HG02678 (cell line): ENCODE data around the gene PHLDA1.
"Not testable (repeated sequence)": the region's sequence is repeated elsewhere in the genome, so short reads cannot be mapped to it uniquely, and the experiment has no call there.

Source experiments
- ATAC-seq: cut with Tn5 transposase; IDR thresholded peaks from one replicate; pipeline ENCODE4 v1.9.1; 2021; ENCODE audit warnings: mild to moderate bottlenecking, moderate library complexity; ENCODE audit not compliant: unreplicated experiment

PHLDA1 gene

GRCh38 chr12:75990189-75990912 is 41.2 kb downstream of the PHLDA1 start:
- ATAC-seq: no peak

GRCh38 chr12:75987709-75988108 is 43.9 kb downstream of the PHLDA1 start:
- not testable (repeated sequence) for ATAC-seq

- no peak for ATAC-seq
Observed at GRCh38 chr12:75986001-75986746, 45.4 kb downstream of the PHLDA1 start.

GRCh38 chr12:75985566-75985965 is 46.0 kb downstream of the PHLDA1 start:
- ATAC-seq: no peak

GRCh38 chr12:75984577-75985182 is 46.9 kb downstream of the PHLDA1 start:
- ATAC-seq: no peak

GRCh38 chr12:75983851-75984250 is 47.7 kb downstream of the PHLDA1 start:
- not testable (repeated sequence) for ATAC-seq

- ATAC-seq: no peak
Observed at GRCh38 chr12:75982979-75983660, 48.5 kb downstream of the PHLDA1 start.

GRCh38 chr12:75982169-75982564 is 49.4 kb downstream of the PHLDA1 start:
- ATAC-seq: no peak

- ATAC-seq: peak; percentile 40
Observed at GRCh38 chr12:75981247-75982168, 50.1 kb downstream of the PHLDA1 start.

- ATAC-seq: peak; percentile 30
Observed at GRCh38 chr12:75979181-75979580, 52.4 kb downstream of the PHLDA1 start.

- no peak for ATAC-seq
Observed at GRCh38 chr12:75978677-75979076, 52.9 kb downstream of the PHLDA1 start.

- peak; percentile 93 for ATAC-seq
Observed at GRCh38 chr12:75977952-75978671, 53.5 kb downstream of the PHLDA1 start.

GRCh38 chr12:75977590-75977951 is 54.0 kb downstream of the PHLDA1 start:
- no peak for ATAC-seq

- ATAC-seq: no peak
Observed at GRCh38 chr12:75976913-75977312, 54.7 kb downstream of the PHLDA1 start.

GRCh38 chr12:75976113-75976512 is 55.5 kb downstream of the PHLDA1 start:
- no peak for ATAC-seq

GRCh38 chr12:75975702-75976101 is 55.9 kb downstream of the PHLDA1 start:
- no peak for ATAC-seq
